Endothelial cell of umbilical vein (primary cell): ENCODE measurements around the gene VANGL1. TPM values are rescaled to one million over a fixed set of nuclear protein-coding genes. Genes with fewer than 3 reads are reported as not detected.

Source experiments
- BruUV-seq: library from RNA; stranded (reverse); fragments of 400-500 nt; replicated peaks from 2 replicates; lab custom pipeline; 2021; lab: Mats Ljungman, UMichigan
- CTCF ChIA-PET: fragments of 300-600, 350-600 bp; sonication (Branson Sonifier 250); formaldehyde crosslinking; loops from one replicate; lab custom pipeline; 2021; ENCODE audit warnings: antibody characterized with exemption, inconsistent platforms; lab: Charles Lee
- POLR2A ChIA-PET: fragments of 300-600, 350-600 bp; sonication (Branson Sonifier 250); formaldehyde crosslinking; loops from one replicate; lab custom pipeline; 2021; ENCODE audit warnings: antibody characterized with exemption, inconsistent platforms; lab: Charles Lee
- DNase-seq: peaks from one replicate; pipeline ENCODE4 v3.0.0-alpha.2; 2011; ENCODE audit warnings: low read depth, low spot score
- FAIRE-seq: peaks from 2 replicates; lab custom pipeline; 2011; peaks lifted over from hg19 to GRCh38; lab: Jason Lieb, UNC
- H2AFZ ChIP-seq: 2 replicates; pipeline ENCODE4 v1.6.0; 2012; ENCODE audit warnings: low read depth, low read length, control low read depth, inconsistent platforms
- H3K27ac ChIP-seq: 2 replicates; pipeline ENCODE4 v1.5.1; 2011; ENCODE audit warnings: low read depth, mild to moderate bottlenecking, control low read depth, low read length, moderate library complexity; ENCODE audit not compliant: insufficient read depth
- H3K27me3 ChIP-seq, 2 experiments: 2 replicates each; pipeline versions ENCODE4 v1.6.0 to v1.6.1; 2011; ENCODE audit warnings: low read length in 2 of 2, mixed read lengths in 1 of 2; ENCODE audit not compliant: control insufficient read depth in 2 of 2, insufficient read depth in 2 of 2
- H3K36me3 ChIP-seq, 2 experiments: 2 replicates in 1 of 2; 3 replicates in 1 of 2; pipeline ENCODE4 v1.5.1; 2011; ENCODE audit warnings: low read length in 2 of 2, mild to moderate bottlenecking in 1 of 2, moderate library complexity in 1 of 2; ENCODE audit not compliant: control insufficient read depth in 2 of 2, insufficient read depth in 2 of 2; ENCODE audit errors: extremely low read depth in 1 of 2
- H3K4me1 ChIP-seq: 3 replicates; pipeline ENCODE4 v1.5.1; 2011; ENCODE audit warnings: mild to moderate bottlenecking, low read length; ENCODE audit not compliant: control insufficient read depth, insufficient read depth; ENCODE audit errors: extremely low read depth
- H3K4me2 ChIP-seq: 2 replicates; pipeline ENCODE4 v1.6.1; 2011; ENCODE audit warnings: low read length, control low read depth, mixed read lengths; ENCODE audit not compliant: insufficient read depth
- H3K4me3 ChIP-seq, 3 experiments: fragments of 200-600 bp in 1 of 3; sonication (generic), shearing (Covaris generic) in 1 of 3; replicated peaks in 1 of 3; 2 replicates each; pipeline ENCODE4 v1.5.1; 2011 to 2016; ENCODE audit warnings: control low read depth in 3 of 3, low read length in 3 of 3, mild to moderate bottlenecking in 2 of 3, inconsistent platforms in 1 of 3, low read depth in 1 of 3, moderate library complexity in 1 of 3; ENCODE audit not compliant: insufficient read depth in 1 of 3
- H3K79me2 ChIP-seq: 2 replicates; pipeline ENCODE4 v1.6.0; 2012; ENCODE audit warnings: low read length, inconsistent platforms; ENCODE audit not compliant: control insufficient read depth, insufficient read depth
- H3K9ac ChIP-seq: replicated peaks from 2 replicates; pipeline ENCODE3; 2011; ENCODE audit warnings: low read length, control low read depth; ENCODE audit not compliant: insufficient read depth; ENCODE audit errors: extremely low read depth
- H3K9me1 ChIP-seq: replicated peaks from 3 replicates; pipeline ENCODE4 v1.6.0; 2011; ENCODE audit warnings: mild to moderate bottlenecking, low read length; ENCODE audit not compliant: control insufficient read depth, insufficient read depth; ENCODE audit errors: extremely low read depth
- H3K9me3 ChIP-seq: replicated peaks from 2 replicates; pipeline ENCODE4 v1.5.1; 2012; ENCODE audit warnings: low read length, inconsistent platforms; ENCODE audit not compliant: control insufficient read depth, insufficient read depth
- H4K20me1 ChIP-seq: replicated peaks from 2 replicates; pipeline ENCODE3; 2011; ENCODE audit warnings: mild to moderate bottlenecking, low read length; ENCODE audit not compliant: control insufficient read depth, insufficient read depth; ENCODE audit errors: extremely low read depth
- EZH2 ChIP-seq: IDR thresholded peaks from 2 replicates; pipeline ENCODE4 v1.6.1; 2012; ENCODE audit warnings: borderline replicate concordance, low read depth, mild to moderate bottlenecking, moderate library complexity, low read length, inconsistent platforms; ENCODE audit not compliant: severe bottlenecking
- FOS ChIP-seq: IDR thresholded peaks from 2 replicates; pipeline ENCODE4 v1.6.1; 2011; ENCODE audit warnings: mild to moderate bottlenecking, low read length, moderate library complexity, borderline replicate concordance; ENCODE audit not compliant: insufficient read depth
- GATA2 ChIP-seq: IDR thresholded peaks from 2 replicates; pipeline ENCODE4 v1.7.0; 2011; ENCODE audit warnings: low read depth, mild to moderate bottlenecking, moderate library complexity, mixed read lengths, low read length; ENCODE audit not compliant: insufficient read length, insufficient read depth
- JUN ChIP-seq: IDR thresholded peaks from 2 replicates; pipeline ENCODE4 v1.6.1; 2011; ENCODE audit warnings: borderline replicate concordance, low read depth; ENCODE audit not compliant: insufficient read length, insufficient read depth
- MYC ChIP-seq: IDR thresholded peaks from one replicate; pipeline ENCODE4 v1.6.1; 2011; ENCODE audit warnings: mild to moderate bottlenecking, low read depth, low read length
- POLR2A ChIP-seq: IDR thresholded peaks from 2 replicates; pipeline ENCODE4 v1.6.1; 2012; ENCODE audit warnings: low read depth, mild to moderate bottlenecking, control low read depth, low read length
- POLR2AphosphoS5 ChIP-seq: IDR thresholded peaks from 2 replicates; pipeline ENCODE4 v1.6.1; 2012; ENCODE audit warnings: low read depth, mild to moderate bottlenecking, control low read depth, low read length, moderate library complexity; ENCODE audit not compliant: insufficient read depth
- dilution Hi-C: fragments of 300-500 bp; cut with MboI; formaldehyde crosslinking; loops from one replicate; pipeline ENCODE4 v1.15.0; 2019; ENCODE audit warnings: low sequenced_read_pairs; ENCODE audit not compliant: extremely low pct_ligation_motif_present
- intact Hi-C: fragments of 100-400 bp; cut with micrococcal nuclease; formaldehyde crosslinking; loops from one replicate; pipeline ENCODE4 v1.10.0; 2022
- polyA plus RNA-seq, 4 experiments: library from polyadenylated mRNA; depleted of rRNA in 3 of 4; stranded (reverse) in 3 of 4; unstranded in 1 of 4; fragments of >200 nt; gene quantifications; 2 replicates each; pipeline versions ENCODE4 v1.2.1 to v1.2.3, GENCODE V29; 2011 to 2012; ENCODE audit warnings: missing spikeins in 1 of 4
- total RNA-seq: library from RNA; stranded (reverse); gene quantifications from 2 replicates; pipeline ENCODE4 v1.2.3, GENCODE V29; 2021
- TF ChIP-seq, protein P1 (sequence below): IDR thresholded peaks from 2 replicates; pipeline ENCODE4 v1.6.1; 2011; ENCODE audit not compliant: insufficient read depth, insufficient read length
- TF ChIP-seq, protein P2 (sequence below), 2 donors: IDR thresholded peaks; 1 replicate in 1 of 2; 2 replicates in 1 of 2; pipeline ENCODE4 v1.5.1; 2011; ENCODE audit warnings: low read length in 2 of 2, mild to moderate bottlenecking in 2 of 2, moderate library complexity in 2 of 2, control low read depth in 1 of 2, inconsistent platforms in 1 of 2, low read depth in 1 of 2; ENCODE audit not compliant: insufficient read depth in 1 of 2; ENCODE audit errors: extremely low read depth in 1 of 2

VANGL1 gene
- total and polyA plus RNA-seq, 2 donors (not counting 3 experiments of a cell fraction or from before 2014, with no cell fraction given) = 15.0 to 24.8 TPM

- H3K4me3 ChIP-seq = no peak overlapping the region
- TF ChIP-seq GATA2 (no peak), EZH2 (no peak), FOS (no peak), POLR2AphosphoS5 (no peak), POLR2A (no peak), MYC (no peak), JUN (no peak)
- TF ChIP-seq, protein P1, sequence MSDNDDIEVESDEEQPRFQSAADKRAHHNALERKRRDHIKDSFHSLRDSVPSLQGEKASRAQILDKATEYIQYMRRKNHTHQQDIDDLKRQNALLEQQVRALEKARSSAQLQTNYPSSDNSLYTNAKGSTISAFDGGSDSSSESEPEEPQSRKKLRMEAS = no peak
- TF ChIP-seq, protein P2, sequence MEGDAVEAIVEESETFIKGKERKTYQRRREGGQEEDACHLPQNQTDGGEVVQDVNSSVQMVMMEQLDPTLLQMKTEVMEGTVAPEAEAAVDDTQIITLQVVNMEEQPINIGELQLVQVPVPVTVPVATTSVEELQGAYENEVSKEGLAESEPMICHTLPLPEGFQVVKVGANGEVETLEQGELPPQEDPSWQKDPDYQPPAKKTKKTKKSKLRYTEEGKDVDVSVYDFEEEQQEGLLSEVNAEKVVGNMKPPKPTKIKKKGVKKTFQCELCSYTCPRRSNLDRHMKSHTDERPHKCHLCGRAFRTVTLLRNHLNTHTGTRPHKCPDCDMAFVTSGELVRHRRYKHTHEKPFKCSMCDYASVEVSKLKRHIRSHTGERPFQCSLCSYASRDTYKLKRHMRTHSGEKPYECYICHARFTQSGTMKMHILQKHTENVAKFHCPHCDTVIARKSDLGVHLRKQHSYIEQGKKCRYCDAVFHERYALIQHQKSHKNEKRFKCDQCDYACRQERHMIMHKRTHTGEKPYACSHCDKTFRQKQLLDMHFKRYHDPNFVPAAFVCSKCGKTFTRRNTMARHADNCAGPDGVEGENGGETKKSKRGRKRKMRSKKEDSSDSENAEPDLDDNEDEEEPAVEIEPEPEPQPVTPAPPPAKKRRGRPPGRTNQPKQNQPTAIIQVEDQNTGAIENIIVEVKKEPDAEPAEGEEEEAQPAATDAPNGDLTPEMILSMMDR (IDR thresholded peaks at IDR 0.05; ENCODE audit: extremely low read depth in 1 of 2, insufficient read depth in 1 of 2, low read depth in 1 of 2, low read length in 2 of 2) = no peak
- POLR2A ChIA-PET = no interaction called here
- no peaks in the 10 kb centered on the region for H3K4me1 ChIP-seq
- no peak overlapping the region for H3K9ac ChIP-seq
- no peaks in the 10 kb centered on the region for H3K9me3 ChIP-seq
- H3K79me2 ChIP-seq = no peaks in the 10 kb centered on the region
- CTCF ChIA-PET = interaction anchor here (1.0 kb wide), 1 partner anchor 21 kb away, joined by 3 read pairs; no protein-coding TSS in a partner anchor
- no peaks in the 10 kb centered on the region for H3K27me3 ChIP-seq
- peaks cover 4 to 8% of the 10 kb centered on the region in 2 experiments for H3K36me3 ChIP-seq
- intact Hi-C loops (no loop called here), dilution Hi-C loops (no loop called here)
- no peak overlapping the region for H3K27ac ChIP-seq
- H3K9me1 ChIP-seq = no peaks in the 10 kb centered on the region
- FAIRE-seq (no peak), DNase-seq (no peak)
- no peaks in the 10 kb centered on the region for H4K20me1 ChIP-seq
- H2AFZ ChIP-seq = no peak overlapping the region
- no TSS peak for BruUV-seq
- no peak overlapping the region for H3K4me2 ChIP-seq
Observed at GRCh38 chr1:115685029-115685705, 43.4 kb downstream of the VANGL1 start.
